Lung (tissue), 12 donors: Measurements from ENCODE around the gene MESD. TPM values are rescaled to one million over a fixed set of nuclear protein-coding genes. Genes with fewer than 3 reads are reported as not detected.
A peak's percentile ranks its signal among the peaks of the same experiment; 100 is the strongest.

Experiments
- ATAC-seq: fragments of 200-7000 bp; cut with Tn5 transposase; one replicate; pipeline ENCODE4 v1.9.1; 2020; ENCODE audit warnings: moderate number of reproducible peaks; ENCODE audit not compliant: insufficient read depth, low FRiP score
- DNase-seq, 3 donors: peaks; one replicate each; pipeline ENCODE4 v3.0.0-alpha.2; 2013 to 2017
- H3K27ac ChIP-seq, 2 donors: one replicate each; pipeline ENCODE4 v1.5.1; 2013; ENCODE audit warnings: mild to moderate bottlenecking in 2 of 2, moderate library complexity in 2 of 2, control low read depth in 1 of 2, inconsistent platforms in 1 of 2, low read depth in 1 of 2, low read length in 1 of 2
- H3K27me3 ChIP-seq, 3 donors: one replicate each; pipeline ENCODE4 v1.5.1; 2013; ENCODE audit warnings: low read length in 2 of 3; ENCODE audit not compliant: control insufficient read depth in 3 of 3, insufficient read depth in 3 of 3
- H3K36me3 ChIP-seq, 4 donors: one replicate each; pipeline ENCODE4 v1.5.1; 2013; ENCODE audit warnings: low read length in 4 of 4, mild to moderate bottlenecking in 1 of 4, moderate library complexity in 1 of 4; ENCODE audit not compliant: control insufficient read depth in 4 of 4, insufficient read depth in 4 of 4
- H3K4me1 ChIP-seq, 5 donors: one replicate each; pipeline ENCODE4 v1.5.1; 2013; ENCODE audit warnings: low read length in 5 of 5, mild to moderate bottlenecking in 2 of 5, moderate library complexity in 1 of 5; ENCODE audit not compliant: control insufficient read depth in 5 of 5, insufficient read depth in 5 of 5
- H3K4me3 ChIP-seq: one replicate; pipeline ENCODE4 v1.5.1; 2013; ENCODE audit warnings: mild to moderate bottlenecking, control low read depth, moderate library complexity
- H3K9ac ChIP-seq, 2 donors: one replicate each; pipeline ENCODE4 v1.5.1; 2013; ENCODE audit warnings: low read length in 2 of 2, control low read depth in 1 of 2; ENCODE audit not compliant: insufficient read depth in 1 of 2
- H3K9me3 ChIP-seq, 4 donors: one replicate each; pipeline ENCODE4 v1.5.1; 2013; ENCODE audit warnings: low read length in 3 of 4, mild to moderate bottlenecking in 1 of 4, moderate library complexity in 1 of 4; ENCODE audit not compliant: control insufficient read depth in 4 of 4, insufficient read depth in 3 of 4
- CTCF ChIP-seq: IDR thresholded peaks from 2 replicates; pipeline ENCODE4 v1.5.1; 2012; ENCODE audit warnings: mild to moderate bottlenecking; ENCODE audit errors: control extremely low read depth, extremely low read depth
- WGBS, 2 donors: extraction: QIAGEN DNeasy Blood & Tissue Kit; methylation state at CpG; one replicate each; pipeline ENCODE4 v1.1.7; 2013; 5-methylcytosine and 5-hydroxymethylcytosine counted together
- polyA plus RNA-seq, 2 donors: library from polyadenylated mRNA; stranded (reverse); fragments of 200-250 nt; gene quantifications; one replicate each; pipeline ENCODE4 v1.2.1, GENCODE V29; 2013
- total RNA-seq, 2 donors: library from RNA; depleted of rRNA in 1 of 2; stranded (reverse); fragments of >200 nt in 1 of 2; gene quantifications; one replicate each; pipeline ENCODE4 v1.2.1, GENCODE V29; 2014 to 2021
- donor health status: control.
- donor health status: control.
- donor health status: Bipolar disorder and iron deficiency.
- donor health status: healthy.
- donor health status: DM: yes; HTN: yes; CAD: no.

The MESD gene
- total and polyA plus RNA-seq, 4 donors = 15.3 to 26.4 (median 21.9) TPM

DNA sequence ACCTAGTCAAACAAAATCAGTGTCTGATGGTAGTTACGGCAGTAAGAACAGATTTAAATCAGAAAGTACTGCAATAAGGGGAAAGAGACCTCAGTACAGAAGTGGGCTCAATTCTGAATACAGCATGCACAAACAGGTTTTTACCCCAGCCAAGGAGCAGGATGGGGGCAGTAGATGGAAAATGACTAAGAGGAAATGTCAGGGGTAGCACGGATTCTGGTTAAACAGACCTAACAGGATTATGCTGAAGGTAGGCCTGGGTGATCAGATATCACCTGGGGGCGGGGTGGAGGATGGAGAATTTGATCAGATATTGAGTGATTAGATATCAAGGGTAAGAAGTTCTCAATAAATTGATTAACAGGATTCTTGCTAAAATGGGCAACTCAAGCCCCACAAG is 19.0 kb downstream of the MESD start:
- Histone ChIP-seq H3K4me3 (no peak overlapping the region), H3K36me3 (peaks cover 0 to 23% (median 12%) of the 10 kb centered on the region in 4 donors), H3K9ac (no peak overlapping the region), H3K4me1 (peaks cover 0 to 4% (median 0%) of the 10 kb centered on the region in 5 donors), H3K27ac (no peak overlapping the region), H3K9me3 (no peaks in the 10 kb centered on the region), H3K27me3 (no peaks in the 10 kb centered on the region)
- TF ChIP-seq CTCF = no peak
- 83 to 86% methylated on average over 3 of the region's 3 CpGs for WGBS, 2 donors
- DNase-seq = no peak
- ATAC-seq = no peak

GRCh38 chr15:80970018-80970657 is 19.5 kb downstream of the MESD start:
- 63 to 69% methylated on average over 12 of the region's 12 CpGs for WGBS, 2 donors
- ATAC-seq = no peak
- peaks cover 0 to 23% (median 12%) of the 10 kb centered on the region in 4 donors for H3K36me3 ChIP-seq
- peaks cover 0 to 4% (median 0%) of the 10 kb centered on the region in 5 donors for H3K4me1 ChIP-seq
- H3K4me3 ChIP-seq = no peak overlapping the region
- no peak overlapping the region for H3K27ac ChIP-seq
- H3K9me3 ChIP-seq = no peaks in the 10 kb centered on the region
- no peaks in the 10 kb centered on the region for H3K27me3 ChIP-seq
- peak; percentile 81 for TF ChIP-seq CTCF
- DNase-seq = peak; percentile 60 to 79 (median 73)
- no peak overlapping the region for H3K9ac ChIP-seq

DNA sequence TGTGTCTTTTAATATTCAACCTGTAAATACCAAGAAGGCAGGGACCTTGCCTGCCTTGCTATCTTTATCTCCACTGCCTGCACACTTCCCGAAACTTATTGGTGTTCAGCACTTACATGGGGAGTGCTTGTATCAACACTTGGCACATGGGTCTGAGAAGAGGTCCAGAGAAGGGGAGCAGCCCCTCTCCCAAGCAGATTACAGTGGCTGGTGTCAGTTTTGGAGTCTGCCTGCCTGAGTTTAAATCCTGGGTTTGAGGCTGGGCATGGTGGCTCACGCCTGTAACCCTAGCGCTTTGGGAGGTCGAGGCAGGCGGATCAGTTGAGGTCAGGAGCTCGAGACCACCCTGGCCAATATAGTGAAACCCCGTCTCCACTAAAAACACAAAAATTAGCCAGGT is 20.3 kb downstream of the MESD start:
- Histone ChIP-seq H3K4me3 (no peak overlapping the region), H3K36me3 (peaks cover 0 to 23% (median 12%) of the 10 kb centered on the region in 4 donors), H3K27ac (no peak overlapping the region), H3K9me3 (no peaks in the 10 kb centered on the region), H3K9ac (no peak overlapping the region), H3K4me1 (peaks cover 0 to 4% (median 0%) of the 10 kb centered on the region in 5 donors), H3K27me3 (no peaks in the 10 kb centered on the region)
- 88 to 94% methylated on average over 7 of the region's 7 CpGs for WGBS, 2 donors
- DNase-seq (no peak), ATAC-seq (no peak)
- TF ChIP-seq CTCF = no peak
